GM12878 (cell line): Measurements from ENCODE around the gene VASP. TPM values are rescaled to one million over a fixed set of nuclear protein-coding genes. Genes with fewer than 3 reads are reported as not detected.

Experiments used
- ATAC-seq: fragments of 200-7000 bp; cut with Tn5 transposase; 3 replicates; pipeline ENCODE4 v1.9.1; 2020; ENCODE audit warnings: mild to moderate bottlenecking, moderate library complexity
- BruUV-seq: library from RNA; stranded (reverse); fragments of 400-500 nt; replicated peaks from 2 replicates; lab custom pipeline; 2021; lab: Mats Ljungman, UMichigan
- CTCF ChIA-PET: fragments of 300-600 bp; sonication (Branson Sonifier 250); formaldehyde crosslinking; extraction: SDS; loops from one replicate; lab custom pipeline; 2021; ENCODE audit warnings: inconsistent platforms; lab: Yijun Ruan, JAX
- POLR2A ChIA-PET: fragments of 350-600 bp; formaldehyde crosslinking; extraction: SDS; loops from one replicate; lab custom pipeline; 2021; ENCODE audit warnings: inconsistent platforms; lab: Charles Lee
- RAD21 ChIA-PET: fragments of 300-600 bp; sonication (Branson Sonifier 250); formaldehyde crosslinking; loops from one replicate; lab custom pipeline; 2023; ENCODE audit warnings: antibody characterized with exemption; ENCODE audit not compliant: unreplicated experiment; lab: Charles Lee
- SMC1A ChIA-PET: fragments of 300-600 bp; sonication (Branson Sonifier 250); formaldehyde crosslinking; loops from one replicate; lab custom pipeline; 2023; ENCODE audit not compliant: unreplicated experiment, uncharacterized antibody; lab: Charles Lee
- DNase-seq: peaks from one replicate; pipeline ENCODE4 v3.0.0-alpha.2; 2011; ENCODE audit warnings: low read depth, low spot score
- FAIRE-seq: peaks from 3 replicates; lab custom pipeline; 2011; peaks lifted over from hg19 to GRCh38; lab: Jason Lieb, UNC
- H2AFZ ChIP-seq: 2 replicates; pipeline ENCODE4 v1.6.0; 2011; ENCODE audit warnings: low read depth, low read length, control low read depth; ENCODE audit not compliant: control insufficient read depth
- H3K27ac ChIP-seq: 2 replicates; pipeline ENCODE4 v1.5.1; 2011; ENCODE audit warnings: control low read depth; ENCODE audit not compliant: control insufficient read depth, insufficient read depth
- H3K27me3 ChIP-seq, 2 experiments: replicated peaks in 1 of 2; 2 replicates each; pipeline versions ENCODE4 v1.6.0 to v1.6.1; 2011; ENCODE audit warnings: low read length in 1 of 2; ENCODE audit not compliant: control insufficient read depth in 2 of 2, insufficient read depth in 2 of 2
- H3K36me3 ChIP-seq, 2 experiments: 2 replicates each; pipeline ENCODE4 v1.5.1; 2011; ENCODE audit warnings: low read length in 1 of 2; ENCODE audit not compliant: control insufficient read depth in 2 of 2, insufficient read depth in 2 of 2
- H3K4me1 ChIP-seq: 2 replicates; pipeline ENCODE4 v1.6.1; 2011; ENCODE audit warnings: mild to moderate bottlenecking, low read length, moderate library complexity, mixed read lengths; ENCODE audit not compliant: control insufficient read depth, insufficient read depth
- H3K4me2 ChIP-seq: 2 replicates; pipeline ENCODE4 v1.6.0; 2011; ENCODE audit warnings: control low read depth; ENCODE audit not compliant: control insufficient read depth, insufficient read depth
- H3K4me3 ChIP-seq: fragments of 200-600 bp; sonication (generic); 2 replicates; pipeline ENCODE4 v1.5.1; 2016
- H3K79me2 ChIP-seq: 2 replicates; pipeline ENCODE4 v1.6.0; 2011; ENCODE audit warnings: low read length; ENCODE audit not compliant: control insufficient read depth, insufficient read depth
- H3K9ac ChIP-seq: 2 replicates; pipeline ENCODE4 v1.8.0; 2011; ENCODE audit warnings: low read length, control low read depth, mixed read lengths; ENCODE audit not compliant: control insufficient read depth, insufficient read depth
- H3K9me3 ChIP-seq: replicated peaks from 3 replicates; pipeline ENCODE4 v1.5.1; 2011; ENCODE audit warnings: mild to moderate bottlenecking, low read length; ENCODE audit not compliant: control insufficient read depth, insufficient read depth
- H4K20me1 ChIP-seq: 2 replicates; pipeline ENCODE4 v1.6.0; 2011; ENCODE audit not compliant: control insufficient read depth, insufficient read depth
- BCL11A ChIP-seq: IDR thresholded peaks from 2 replicates; pipeline ENCODE4 v1.6.1; 2011; ENCODE audit warnings: low read depth, low read length
- CHD1 ChIP-seq: IDR thresholded peaks from 2 replicates; pipeline ENCODE4 v1.6.1; 2012; ENCODE audit warnings: low read depth, low read length, improper control_type of control experiment
- EP300 ChIP-seq, 2 experiments: fragments of 150-350 bp in 1 of 2; IDR thresholded peaks; 2 replicates each; pipeline ENCODE4 v1.6.1; 2011 to 2012; ENCODE audit warnings: low read depth in 2 of 2, low read length in 2 of 2, borderline replicate concordance in 1 of 2, improper control_type of control experiment in 1 of 2, inconsistent platforms in 1 of 2; ENCODE audit not compliant: control insufficient read depth in 1 of 2
- SIX5 ChIP-seq: IDR thresholded peaks from 2 replicates; pipeline ENCODE4 v1.6.1; 2011; ENCODE audit warnings: mild to moderate bottlenecking, low read depth, low read length, moderate library complexity; ENCODE audit not compliant: severe bottlenecking
- WGBS: methylation state at CpG from one replicate; pipeline ENCODE4 v1.1.6; 2016; ENCODE audit warnings: low lambda C conversion rate; ENCODE audit not compliant: insufficient replicate concordance, insufficient coverage; ENCODE audit errors: missing lambda C conversion rate; 5-methylcytosine and 5-hydroxymethylcytosine counted together
- in situ Hi-C: fragments of 300-500 bp; cut with MboI; formaldehyde crosslinking; loops from 9 replicates; pipeline ENCODE4 v1.14.3; 2018; ENCODE audit warnings: mixed read lengths
- intact Hi-C: fragments of 100-400 bp; cut with micrococcal nuclease; formaldehyde crosslinking; loops from one replicate; pipeline ENCODE4 v1.14.2; 2022; ENCODE audit not compliant: unreplicated experiment
- polyA plus RNA-seq, 11 experiments: library from polyadenylated mRNA; depleted of rRNA in 4 of 11; unstranded in 6 of 11; stranded (reverse) in 5 of 11; fragments of >200 nt; fragmentation: Nextera tagmentation in 4 of 11; fragmentation: Illumina TruSeq in 1 of 11; extraction: Ambion mirVana in 4 of 11; extraction: Trizol in 1 of 11; gene quantifications; 1 replicate in 1 of 11; 2 replicates in 10 of 11; pipeline versions ENCODE4 v1.2.1 to v1.2.3, GENCODE V29; 2011 to 2016; ENCODE audit warnings: inconsistent platforms in 2 of 11, missing spikeins in 2 of 11, low read depth in 1 of 11
- total RNA-seq, 4 experiments: library from RNA; depleted of rRNA in 3 of 4; stranded (reverse); fragments of >200 nt in 3 of 4; fragmentation: Illumina TruSeq in 1 of 4; extraction: Trizol in 1 of 4; gene quantifications; 2 replicates each; pipeline versions ENCODE4 v1.2.1 to v1.2.3, GENCODE V29; 2013 to 2021
- TF ChIP-seq, protein P1 (sequence below): IDR thresholded peaks from 2 replicates; pipeline ENCODE4 v1.6.1; 2012; ENCODE audit warnings: low read depth, low read length, improper control_type of control experiment

Gene VASP
- total and polyA plus RNA-seq, 10 of the 15 experiments (the other 5 are each of a cell fraction or from before 2014, with no cell fraction given): 19.5 to 298 (median 84.8) TPM

DNA sequence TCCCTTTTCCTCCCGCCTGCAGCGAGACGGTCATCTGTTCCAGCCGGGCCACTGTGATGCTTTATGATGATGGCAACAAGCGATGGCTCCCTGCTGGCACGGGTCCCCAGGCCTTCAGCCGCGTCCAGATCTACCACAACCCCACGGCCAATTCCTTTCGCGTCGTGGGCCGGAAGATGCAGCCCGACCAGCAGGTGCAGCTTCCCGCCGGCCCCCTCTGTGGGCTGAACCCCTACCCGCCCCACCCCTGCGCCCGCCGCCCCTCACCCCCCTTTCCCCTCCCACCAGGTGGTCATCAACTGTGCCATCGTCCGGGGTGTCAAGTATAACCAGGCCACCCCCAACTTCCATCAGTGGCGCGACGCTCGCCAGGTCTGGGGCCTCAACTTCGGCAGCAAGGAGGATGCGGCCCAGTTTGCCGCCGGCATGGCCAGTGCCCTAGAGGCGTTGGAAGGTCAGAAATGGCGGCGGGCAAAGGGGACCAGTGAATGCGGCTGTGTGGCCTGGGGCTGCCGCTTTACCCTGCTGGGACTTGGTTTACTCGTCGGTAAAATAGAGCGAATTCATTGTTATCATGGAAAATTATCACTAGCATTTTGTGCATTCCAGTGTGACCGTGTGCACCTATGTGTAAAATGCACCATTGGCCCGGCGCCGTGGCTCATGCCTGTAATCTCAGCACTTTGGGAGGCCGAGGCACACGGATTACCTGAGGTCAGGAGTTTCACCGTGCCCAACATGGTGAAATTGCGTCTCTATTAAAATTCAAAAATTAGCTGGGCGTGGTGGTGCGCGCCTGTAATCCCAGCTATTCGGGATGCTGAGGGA is 10.6 kb downstream of the VASP start:
- in situ Hi-C loops: no loop called here
- Histone ChIP-seq H4K20me1 (no peaks in the 10 kb centered on the region), H3K4me1 (peaks cover 31% of the 10 kb centered on the region), H3K9me3 (no peaks in the 10 kb centered on the region), H3K4me2 (no peak overlapping the region), H3K36me3 (peaks cover 17 to 33% of the 10 kb centered on the region in 2 experiments), H3K4me3 (no peak overlapping the region), H3K9ac (no peak overlapping the region), H3K27ac (no peak overlapping the region), H2AFZ (no peak overlapping the region), H3K79me2 (peaks cover 39% of the 10 kb centered on the region), H3K27me3 (no peaks in the 10 kb centered on the region)
- ATAC-seq (no peak), FAIRE-seq (no peak), DNase-seq (no peak)
- intact Hi-C loops: no loop called here
- ChIA-PET SMC1A (no interaction called here), CTCF (no interaction called here), POLR2A (no interaction called here), RAD21 (interaction anchor here (1.1 kb wide), 1 partner anchor 128 kb away, joined by 3 read pairs; no protein-coding TSS in a partner anchor)
- BruUV-seq: no TSS peak
- 94% methylated on average over 30 of the region's 50 CpGs for WGBS
- TF ChIP-seq, protein P1, sequence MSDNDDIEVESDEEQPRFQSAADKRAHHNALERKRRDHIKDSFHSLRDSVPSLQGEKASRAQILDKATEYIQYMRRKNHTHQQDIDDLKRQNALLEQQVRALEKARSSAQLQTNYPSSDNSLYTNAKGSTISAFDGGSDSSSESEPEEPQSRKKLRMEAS: no peak

GRCh38 chr19:45518469-45518826 is 11.2 kb downstream of the VASP start:
- ChIA-PET POLR2A (no interaction called here), RAD21 (interaction anchor here (1.1 kb wide), 1 partner anchor 127 kb away, joined by 3 read pairs; no protein-coding TSS in a partner anchor), CTCF (interaction anchor here (0.7 kb wide), 1 partner anchor 49 kb away, joined by 3 read pairs; no protein-coding TSS in a partner anchor), SMC1A (no interaction called here)
- Histone ChIP-seq H3K36me3 (peaks cover 18 to 33% of the 10 kb centered on the region in 2 experiments), H3K4me3 (no peak overlapping the region), H3K27ac (no peak overlapping the region), H2AFZ (no peak overlapping the region), H3K9me3 (no peaks in the 10 kb centered on the region), H3K27me3 (no peaks in the 10 kb centered on the region), H3K79me2 (peaks cover 33% of the 10 kb centered on the region), H3K9ac (no peak overlapping the region), H3K4me1 (peaks cover 29% of the 10 kb centered on the region), H4K20me1 (no peaks in the 10 kb centered on the region), H3K4me2 (no peak overlapping the region)
- FAIRE-seq: no peak
- no TSS peak for BruUV-seq
- DNase-seq: no peak
- in situ Hi-C loops (no loop called here), intact Hi-C loops (no loop called here)
- WGBS: over 99% methylated on average over 7 of the region's 7 CpGs
- TF ChIP-seq SIX5 (no peak), CHD1 (no peak), EP300 (IDR thresholded peaks at IDR 0.05; ENCODE audit: borderline replicate concordance in 1 of 2, control insufficient read depth in 1 of 2, low read depth in 2 of 2, low read length in 2 of 2) (no peak), BCL11A (no peak)
- ATAC-seq: no peak
